HCEC 1CT (cell line): ENCODE results near the gene PPP2R2B.
"Not testable (repeated sequence)": the region's sequence is repeated elsewhere in the genome, so short reads cannot be mapped to it uniquely, and the experiment has no call there.

Source experiments
- DNase-seq: peaks from one replicate; pipeline ENCODE4 v3.0.0-alpha.2; 2017

The PPP2R2B gene

DNA sequence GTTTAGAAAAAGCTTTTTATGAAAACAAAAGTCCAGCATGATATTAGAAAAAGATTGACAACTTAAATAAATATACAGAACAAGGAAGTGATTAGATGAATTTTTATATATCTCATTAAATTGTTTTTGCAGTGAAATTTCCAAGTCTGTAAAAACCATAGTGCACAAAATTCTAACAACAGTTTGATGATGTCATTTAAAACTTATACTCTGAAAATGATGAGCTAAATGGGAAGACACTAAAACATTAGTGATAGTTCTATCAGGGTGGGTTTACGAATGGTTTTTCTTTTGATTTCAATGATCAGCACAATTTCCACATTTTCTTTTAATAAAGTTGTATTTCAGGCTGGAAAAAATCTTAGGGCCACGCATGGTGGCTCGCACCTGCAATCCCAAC lies 236.1 kb downstream of the PPP2R2B start:
- DNase-seq = no peak

DNA sequence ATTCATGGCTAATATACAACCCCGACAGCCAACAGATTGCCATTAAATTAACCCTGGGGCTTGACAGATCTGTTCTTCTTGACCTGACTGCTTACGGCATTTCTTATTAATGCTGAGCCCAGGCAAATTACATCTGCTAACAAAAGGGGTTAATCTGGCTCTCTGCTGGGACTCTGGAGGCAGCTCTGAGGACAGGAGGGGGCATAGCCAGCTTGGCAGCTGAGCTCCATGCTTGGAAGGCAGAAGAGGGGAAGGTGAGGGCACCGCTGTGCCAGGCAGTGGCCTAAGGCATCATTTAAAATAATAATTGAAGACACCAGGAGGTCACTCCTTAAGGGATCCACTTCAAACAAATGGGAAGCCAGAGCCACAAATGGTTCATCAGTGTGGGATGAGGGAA lies 236.6 kb downstream of the PPP2R2B start:
- no peak for DNase-seq

DNA sequence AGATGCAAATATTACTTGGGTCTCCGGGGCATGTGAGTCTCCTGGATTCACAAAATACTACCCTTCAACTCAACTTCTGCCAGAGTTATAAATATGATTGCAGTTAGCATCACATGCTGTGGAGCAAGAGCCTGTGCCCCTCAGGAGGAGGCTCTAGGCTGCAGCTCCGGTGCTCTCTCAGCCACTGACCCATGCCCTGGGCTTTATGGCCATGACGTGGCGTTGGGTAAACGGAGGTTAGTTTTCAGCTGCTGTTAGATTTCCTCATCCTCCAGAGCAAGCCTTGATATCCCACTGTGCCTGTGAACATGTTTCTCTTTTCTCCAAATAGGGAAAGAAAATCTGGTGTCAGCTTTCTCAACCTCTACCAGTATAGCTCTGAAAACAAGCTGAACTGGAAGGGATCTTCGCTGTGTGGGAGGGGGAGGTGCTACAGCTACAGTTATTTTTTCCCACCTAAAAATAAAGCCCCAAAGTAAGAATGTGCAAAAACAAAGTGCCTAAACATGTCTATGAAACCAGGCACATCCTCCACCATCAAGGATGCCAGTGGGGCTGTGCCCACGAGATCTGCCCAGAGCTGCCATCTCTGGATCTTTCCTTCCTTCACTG lies 238.2 kb downstream of the PPP2R2B start:
- no peak for DNase-seq

DNA sequence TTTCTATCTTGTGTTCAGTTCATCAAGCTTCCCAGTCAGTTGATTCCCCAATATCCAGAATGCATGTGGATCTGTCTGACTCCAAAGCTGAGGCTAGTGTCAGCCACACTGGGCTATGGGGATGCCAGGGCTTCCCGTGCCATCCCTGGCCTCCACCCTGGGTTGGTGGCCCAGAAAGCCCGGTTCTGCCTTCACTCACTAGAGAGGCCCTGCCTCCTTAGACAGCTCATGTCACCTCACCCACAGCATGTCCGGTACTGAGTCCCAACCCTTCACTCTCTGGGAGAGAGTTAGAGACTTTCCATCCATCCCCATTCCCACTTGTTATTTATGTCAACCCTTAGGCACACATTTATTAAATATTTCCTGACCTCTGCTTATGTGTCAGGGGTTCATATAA lies 243.1 kb downstream of the PPP2R2B start:
- no peak for DNase-seq

DNA sequence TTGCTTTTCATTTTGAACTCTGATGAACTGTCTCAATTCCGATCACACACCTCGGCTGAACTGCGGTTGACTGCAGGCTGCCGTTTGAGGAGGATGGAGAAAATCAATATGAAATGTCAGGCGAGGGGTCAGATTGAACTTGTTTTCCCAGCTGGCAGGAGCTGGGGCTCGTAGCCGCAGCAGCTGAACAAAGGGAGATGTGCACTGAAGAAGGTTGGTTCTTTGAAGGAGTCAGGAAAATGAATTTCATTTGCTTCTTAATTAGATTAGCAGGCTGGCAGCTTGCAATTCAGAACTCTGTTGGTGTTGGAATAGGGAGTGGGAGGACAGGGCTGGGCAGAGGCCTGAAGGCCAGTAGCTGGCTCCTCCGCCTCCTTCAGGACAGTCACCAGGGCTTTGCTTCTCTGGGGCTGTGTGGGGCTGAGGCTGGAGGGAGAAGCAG lies 245.2 kb downstream of the PPP2R2B start:
- DNase-seq = no peak

DNA sequence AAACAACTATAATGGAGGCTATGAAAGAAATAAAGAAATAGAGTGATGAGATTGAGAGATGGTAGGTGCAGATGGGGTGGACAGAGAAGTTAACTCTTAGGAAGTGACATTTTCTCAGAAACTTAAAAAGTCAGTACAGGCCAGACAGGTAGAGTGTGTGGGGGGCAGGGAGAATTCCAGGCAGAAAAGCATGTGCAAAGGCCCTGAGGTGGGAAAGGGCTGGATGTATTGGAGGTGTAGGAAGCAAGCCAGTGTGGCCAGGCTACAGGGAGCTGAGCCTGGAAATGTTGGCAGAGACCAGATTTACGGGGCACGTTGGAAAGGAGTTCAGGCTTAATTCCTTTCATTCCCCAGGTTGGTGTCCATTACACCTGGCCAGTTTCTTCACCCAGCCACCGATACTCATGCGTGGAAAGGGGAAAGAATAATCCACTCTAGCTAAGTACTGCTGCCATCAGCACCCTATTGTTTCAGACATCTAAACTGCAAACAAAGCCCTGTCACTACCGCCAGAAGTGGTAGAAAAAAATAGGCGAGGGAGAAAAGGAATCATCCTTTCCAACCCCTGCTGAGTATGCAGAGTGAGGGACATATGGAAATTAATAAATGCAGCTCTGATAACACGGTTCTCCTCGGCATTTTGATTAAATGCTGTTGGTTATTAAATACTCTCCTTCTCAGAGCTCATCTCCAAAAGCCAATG lies 245.8 kb downstream of the PPP2R2B start:
- DNase-seq = no peak

DNA sequence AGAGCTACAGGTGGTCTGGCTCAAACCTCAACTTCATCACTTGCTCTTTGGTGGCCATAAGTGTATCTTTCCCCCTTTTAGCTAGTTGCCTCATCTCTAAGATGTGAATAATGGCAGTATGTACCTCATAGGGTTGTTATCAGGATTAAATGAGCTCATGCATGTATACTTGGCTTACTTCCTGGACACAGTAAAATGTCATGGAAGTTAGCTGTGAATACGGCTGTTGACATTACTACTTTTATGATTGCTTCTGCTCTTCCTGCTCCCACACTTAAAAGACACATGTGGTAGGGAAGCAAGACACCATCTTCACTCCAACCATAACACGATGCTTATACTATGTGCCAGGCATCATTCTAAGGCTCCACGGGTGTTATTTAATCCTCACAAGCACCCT lies 248.1 kb downstream of the PPP2R2B start:
- DNase-seq = no peak

DNA sequence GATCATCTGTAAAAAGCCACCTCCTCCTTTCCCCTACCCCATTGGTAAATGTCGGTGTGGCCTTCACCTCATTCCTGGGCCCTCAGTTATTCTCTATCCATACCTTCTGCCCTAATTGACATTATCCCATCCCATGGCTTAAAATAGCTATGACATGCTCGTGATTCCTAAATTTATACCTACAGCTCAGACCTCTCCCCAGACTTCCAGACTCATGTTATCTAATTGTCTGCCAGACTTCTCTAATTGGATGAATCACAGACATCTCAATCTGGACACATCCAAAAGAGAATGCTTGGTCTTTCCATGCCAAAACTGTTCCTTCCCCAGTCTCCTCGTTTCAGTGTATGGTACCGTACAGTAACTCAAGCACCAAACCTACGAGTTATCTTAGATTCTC lies 249.6 kb downstream of the PPP2R2B start:
- no peak for DNase-seq

DNA sequence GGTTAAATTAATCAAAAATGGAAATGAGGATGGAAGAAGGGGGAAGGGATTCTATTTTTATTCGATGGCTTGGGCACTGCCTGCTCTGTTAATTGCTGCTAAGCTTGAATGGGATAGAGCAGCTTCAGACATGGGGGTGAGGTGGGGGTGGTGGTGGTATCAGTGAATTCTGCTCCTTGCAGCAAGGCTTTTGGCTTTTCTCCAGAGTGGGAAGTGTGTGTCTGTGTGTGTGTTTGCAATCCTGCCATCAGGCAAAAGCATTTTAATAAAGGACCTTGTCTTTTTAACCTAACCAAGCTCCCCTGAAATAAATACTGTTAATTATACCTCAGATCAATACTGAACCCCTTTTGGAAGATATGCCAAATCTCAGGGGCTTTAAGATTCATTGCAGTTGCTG lies 251.6 kb downstream of the PPP2R2B start:
- DNase-seq = no peak

DNA sequence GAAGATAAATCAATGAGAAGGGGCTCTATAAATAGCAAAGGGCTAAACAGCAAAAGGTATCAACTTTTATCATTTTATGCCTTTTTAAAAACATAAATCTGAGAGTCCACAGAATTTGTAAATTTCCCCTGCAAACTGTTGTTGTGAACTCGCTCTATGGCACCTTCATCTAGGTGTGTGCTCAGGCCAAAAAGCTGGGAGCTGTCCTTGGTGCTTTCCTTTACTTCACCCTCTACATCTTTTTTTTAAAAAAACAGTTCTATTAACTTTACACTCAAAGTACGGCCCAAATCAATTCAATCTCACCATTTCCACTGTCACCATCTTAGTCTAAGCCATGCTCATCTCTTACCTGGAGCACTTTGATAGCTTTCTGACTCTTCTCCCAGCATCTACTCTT lies 254.4 kb downstream of the PPP2R2B start:
- no peak for DNase-seq

DNA sequence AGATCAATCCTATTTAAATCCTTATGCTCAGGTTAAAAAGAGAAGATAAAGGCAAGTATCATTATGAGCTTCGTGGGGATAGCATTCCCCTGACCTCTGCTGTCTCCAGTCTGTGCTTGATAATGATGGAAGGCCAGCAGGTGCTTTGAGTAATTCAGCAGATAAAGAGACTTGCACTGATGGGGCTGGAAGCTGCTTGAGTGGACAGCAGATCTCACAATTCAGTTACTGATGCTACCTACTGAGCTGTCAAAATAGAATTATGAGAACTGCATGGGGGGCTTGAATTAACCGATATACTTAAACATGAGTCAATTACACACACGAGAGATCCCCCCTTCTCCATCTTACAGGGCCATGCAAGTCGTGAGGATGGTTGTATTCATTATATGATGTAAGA lies 254.9 kb downstream of the PPP2R2B start:
- no peak for DNase-seq

DNA sequence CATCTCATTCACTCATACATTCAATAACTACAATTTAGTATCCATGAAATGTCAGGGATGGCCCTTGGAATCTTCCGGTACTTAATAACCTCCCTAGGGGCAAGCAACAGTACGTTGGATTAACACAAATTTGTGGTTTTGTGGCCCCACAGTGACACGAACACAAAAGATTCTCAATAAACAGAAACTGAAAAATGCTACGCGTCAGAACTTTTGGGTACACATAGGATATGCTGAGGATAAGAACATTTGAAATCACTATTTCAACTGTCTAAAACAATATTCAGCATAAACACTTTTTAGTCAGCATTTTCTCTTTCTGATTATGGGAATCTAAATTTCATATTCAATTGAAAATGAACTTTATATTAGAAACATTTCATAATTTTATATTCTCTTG lies 255.5 kb downstream of the PPP2R2B start:
- no peak for DNase-seq

DNA sequence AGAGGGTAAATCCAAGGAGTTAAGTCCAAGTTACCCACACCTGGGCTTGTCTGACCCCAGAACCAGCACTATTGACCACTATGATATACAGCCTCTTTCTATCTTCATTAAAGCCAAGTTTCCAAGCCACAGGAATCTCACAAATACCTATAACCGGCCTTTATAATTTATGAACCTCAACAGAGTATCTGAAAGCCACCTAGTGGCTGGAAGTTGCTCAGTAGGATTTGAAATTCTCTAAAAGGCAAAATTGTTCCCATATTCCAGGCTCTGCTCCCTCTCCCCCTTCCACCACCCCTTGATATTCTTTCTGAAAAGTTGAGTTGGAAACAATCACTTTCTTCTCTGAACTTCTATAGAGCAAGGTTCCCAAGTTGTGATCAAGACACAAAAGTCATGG lies 256.2 kb downstream of the PPP2R2B start:
- DNase-seq = no peak

DNA sequence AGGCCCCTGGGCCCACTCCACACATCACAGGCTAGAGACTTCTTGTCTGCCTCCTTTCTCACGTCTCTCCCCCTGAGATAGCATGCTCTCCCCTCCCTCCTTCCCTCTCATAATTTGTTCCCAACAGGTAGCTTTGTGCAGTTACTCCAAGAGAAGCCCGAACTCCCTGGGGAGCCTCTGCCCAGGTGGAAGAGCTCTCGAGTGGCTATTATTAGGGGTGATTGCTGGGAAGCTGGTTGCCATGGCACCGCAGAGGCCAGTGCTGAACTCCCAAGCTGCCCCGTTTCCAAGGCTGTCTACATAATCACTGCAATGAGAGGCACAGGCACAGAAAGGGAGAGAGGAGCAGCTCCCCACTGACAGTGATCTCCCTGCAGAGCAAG lies 257.9 kb downstream of the PPP2R2B start:
- DNase-seq = no peak

DNA sequence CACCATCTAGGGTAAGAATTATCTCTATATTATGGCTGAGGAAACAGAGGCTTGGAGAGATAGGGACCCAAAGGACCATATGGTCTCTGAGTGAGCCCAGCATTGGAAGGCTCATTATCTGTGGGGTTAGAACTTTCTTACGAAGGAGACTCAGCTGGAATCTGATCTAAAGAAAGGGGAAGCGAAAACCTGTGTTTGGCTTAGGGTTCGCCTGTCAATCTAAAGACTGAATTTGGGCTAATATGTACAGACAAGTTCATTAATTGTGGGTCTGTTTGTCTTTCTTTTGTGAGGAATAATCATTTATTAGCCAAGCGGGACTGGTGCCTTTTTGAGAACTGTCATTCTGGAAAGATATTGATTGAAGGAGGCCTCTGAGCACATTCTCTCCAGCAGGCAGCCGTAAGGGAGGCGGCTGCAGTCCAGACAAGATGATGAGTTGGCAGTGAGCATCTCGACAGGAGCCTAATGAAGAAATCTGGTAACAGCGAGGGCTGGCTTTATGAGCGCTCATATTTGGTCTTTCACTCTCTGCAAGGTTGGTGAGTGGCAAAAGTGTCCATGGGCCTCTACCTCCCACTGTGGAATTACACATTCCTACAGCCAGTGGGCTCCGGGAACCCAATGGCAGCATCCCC lies 258.4 kb downstream of the PPP2R2B start:
- no peak for DNase-seq

DNA sequence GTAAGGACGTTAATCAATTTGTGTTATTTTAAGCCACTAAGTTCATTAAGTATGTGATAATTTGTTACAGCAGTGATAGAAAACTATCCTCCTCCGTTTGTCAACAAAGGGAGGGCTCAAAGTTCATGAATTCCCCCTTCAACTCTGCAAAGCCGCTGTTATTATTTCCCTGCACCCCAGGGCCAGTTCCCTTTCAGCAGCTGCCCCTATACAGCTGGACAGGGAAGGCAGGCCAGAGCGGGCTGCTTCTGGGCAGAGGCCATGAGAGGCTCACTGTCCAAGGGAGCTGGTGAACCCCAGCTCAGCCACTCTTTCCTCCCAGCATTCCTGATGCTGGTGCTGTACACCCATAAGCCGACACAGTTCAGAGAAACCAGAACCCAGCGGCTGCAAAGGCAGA lies 260.1 kb downstream of the PPP2R2B start:
- DNase-seq = no peak

DNA sequence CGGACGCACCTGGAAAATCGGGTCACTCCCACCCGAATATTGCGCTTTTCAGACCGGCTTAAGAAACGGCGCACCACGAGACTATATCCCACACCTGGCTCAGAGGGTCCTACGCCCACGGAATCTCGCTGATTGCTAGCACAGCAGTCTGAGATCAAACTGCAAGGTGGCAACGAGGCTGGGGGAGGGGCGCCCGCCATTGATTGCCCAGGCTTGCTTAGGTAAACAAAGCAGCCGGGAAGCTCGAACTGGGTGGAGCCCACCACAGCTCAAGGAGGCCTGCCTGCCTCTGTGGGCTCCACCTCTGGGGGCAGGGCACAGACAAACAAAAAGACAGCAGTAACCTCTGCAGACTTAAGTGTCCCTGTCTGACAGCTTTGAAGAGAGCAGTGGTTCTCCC lies 268.8 kb downstream of the PPP2R2B start:
- not testable (repeated sequence) for DNase-seq

DNA sequence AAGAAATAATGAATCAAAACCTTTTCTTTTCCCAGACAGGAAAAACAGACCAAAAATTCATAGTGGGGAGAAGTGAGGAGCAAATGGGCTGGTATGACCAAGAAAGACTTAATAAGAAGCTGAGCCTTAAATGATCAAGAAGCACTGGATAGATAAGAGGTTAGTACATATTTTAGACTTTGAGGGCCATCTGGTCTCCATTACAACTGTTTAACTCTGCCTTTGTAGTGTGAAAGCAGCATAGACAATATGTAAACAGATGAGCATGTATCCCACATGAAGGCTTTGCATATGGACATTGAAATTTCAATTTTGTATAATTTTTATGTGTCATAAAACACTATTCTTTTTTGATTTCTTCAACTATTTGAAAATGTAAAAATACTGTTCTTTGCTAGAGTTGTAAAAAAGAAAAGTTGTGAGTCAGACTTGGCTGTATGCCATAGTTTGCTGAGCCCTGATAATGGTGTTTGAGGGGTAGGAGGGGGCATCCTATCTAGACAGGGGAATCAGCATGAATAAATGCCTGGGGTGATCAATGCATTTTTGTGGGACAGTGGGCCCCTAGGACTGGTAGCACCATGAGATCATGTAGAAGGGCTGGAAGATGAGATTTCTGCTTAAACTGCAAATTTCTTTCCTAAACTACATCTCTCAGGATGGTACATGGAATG lies 270.8 kb downstream of the PPP2R2B start:
- DNase-seq = no peak

DNA sequence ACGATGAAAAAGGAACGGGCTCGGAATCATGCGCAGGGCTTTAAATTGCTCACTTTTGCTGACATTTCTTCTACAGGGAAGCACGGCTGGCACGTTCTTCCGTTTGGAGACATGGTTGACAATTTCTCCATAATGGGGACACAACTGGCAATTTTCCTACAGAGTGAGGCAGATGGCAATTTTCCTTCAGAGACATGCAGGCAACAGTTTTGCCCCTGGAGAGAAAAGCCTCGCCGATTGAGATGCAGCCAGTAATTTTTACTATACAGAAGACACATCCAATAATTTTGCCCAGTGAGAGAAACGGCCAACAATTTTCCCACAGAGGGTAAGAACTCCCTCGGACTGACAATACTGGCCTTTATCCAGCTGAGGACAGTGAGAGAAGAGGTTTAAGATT lies 271.7 kb downstream of the PPP2R2B start:
- DNase-seq = no peak

DNA sequence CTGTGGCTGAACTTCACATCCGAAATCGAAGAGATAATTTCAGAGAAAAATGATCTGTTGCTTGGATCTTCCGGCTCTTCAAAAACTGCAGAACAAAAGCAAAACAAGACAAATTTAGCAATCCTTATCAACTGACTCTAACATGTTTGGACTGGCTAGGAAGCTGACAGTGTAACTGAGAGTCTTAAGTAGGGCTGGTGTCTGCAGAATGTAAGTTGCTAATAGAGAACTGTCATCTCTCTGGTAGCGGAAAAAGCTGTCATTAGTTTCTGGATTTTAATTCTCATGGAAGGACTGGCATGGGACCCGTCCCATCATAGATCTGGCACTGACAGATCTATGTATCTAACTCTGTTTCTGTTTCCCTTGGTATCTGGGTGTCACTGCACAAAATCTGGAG lies 278.2 kb downstream of the PPP2R2B start:
- no peak for DNase-seq

DNA sequence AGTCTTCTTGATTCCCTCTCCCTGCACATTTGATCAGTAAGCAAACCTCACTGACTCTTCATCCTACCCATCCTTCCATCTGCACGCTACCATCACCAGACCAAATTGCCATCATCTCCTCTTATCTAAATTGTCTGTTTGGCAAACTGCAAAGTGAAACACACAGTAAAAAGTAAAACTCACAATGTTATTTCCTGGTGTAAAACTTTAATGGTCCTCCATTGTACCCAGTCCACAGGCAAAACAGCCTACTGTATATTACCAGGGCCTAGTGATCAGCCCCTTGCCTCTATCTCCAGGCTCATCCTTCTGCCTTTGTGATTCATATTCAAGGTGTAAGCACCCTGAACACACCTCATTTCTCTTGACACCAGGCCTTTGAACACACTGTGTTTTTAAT lies 279.3 kb downstream of the PPP2R2B start:
- no peak for DNase-seq

DNA sequence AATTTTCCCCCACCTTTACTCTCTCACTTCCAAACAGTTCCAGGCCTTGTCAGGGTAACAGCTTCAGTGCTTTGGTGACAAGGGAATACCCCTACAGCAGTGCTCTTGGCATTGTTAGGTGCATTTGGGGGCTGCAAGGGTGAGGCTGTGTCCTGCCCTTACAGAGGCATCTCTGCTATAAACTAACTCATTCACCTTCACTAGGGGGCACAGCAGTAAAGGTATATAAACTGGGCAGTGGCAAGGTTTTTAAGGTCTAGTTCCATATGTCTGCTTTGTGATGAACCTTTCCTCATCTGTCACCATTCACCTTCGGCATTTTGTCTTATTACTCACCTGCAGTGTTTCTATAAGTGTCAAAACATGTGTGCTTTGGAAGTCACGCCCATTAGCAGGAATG lies 283.5 kb downstream of the PPP2R2B start:
- no peak for DNase-seq

DNA sequence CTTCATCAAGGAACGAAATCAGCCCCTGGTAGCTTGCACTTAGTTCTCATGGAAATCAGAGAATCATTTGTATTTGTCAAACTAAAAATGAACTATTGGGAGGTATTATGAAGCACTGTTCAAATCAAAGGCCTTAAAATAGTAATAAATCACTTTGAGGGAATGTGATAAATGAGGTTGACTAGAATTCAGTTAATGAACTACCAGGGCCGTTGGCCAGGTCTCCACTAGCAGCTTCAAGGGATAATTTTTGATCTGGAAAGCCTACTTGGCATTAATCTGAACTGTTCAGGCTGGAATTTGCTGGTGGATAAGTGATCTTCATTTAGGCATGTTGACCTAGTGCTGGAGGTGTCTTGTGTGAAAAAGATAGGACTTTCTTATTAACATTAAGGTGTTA lies 286.2 kb downstream of the PPP2R2B start:
- DNase-seq = no peak

DNA sequence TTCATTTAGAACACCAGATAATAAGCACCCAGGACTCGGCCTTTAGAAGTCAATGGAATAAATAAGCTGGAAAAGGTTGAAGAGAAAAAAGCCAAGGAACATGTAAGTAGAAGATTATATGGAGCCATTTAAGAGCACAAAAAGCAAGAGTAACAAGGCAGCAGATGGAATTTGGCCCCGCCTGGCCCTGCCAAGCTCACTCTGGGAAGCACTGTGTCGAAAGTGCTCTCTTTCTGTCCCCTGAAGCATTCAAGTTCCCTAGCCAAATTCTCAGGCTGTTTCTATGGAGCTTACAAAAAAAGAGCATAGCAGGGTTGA lies 289.6 kb downstream of the PPP2R2B start:
- DNase-seq = no peak
